ENCODE measurements around the gene FDXR.

Gene FDXR

DNA sequence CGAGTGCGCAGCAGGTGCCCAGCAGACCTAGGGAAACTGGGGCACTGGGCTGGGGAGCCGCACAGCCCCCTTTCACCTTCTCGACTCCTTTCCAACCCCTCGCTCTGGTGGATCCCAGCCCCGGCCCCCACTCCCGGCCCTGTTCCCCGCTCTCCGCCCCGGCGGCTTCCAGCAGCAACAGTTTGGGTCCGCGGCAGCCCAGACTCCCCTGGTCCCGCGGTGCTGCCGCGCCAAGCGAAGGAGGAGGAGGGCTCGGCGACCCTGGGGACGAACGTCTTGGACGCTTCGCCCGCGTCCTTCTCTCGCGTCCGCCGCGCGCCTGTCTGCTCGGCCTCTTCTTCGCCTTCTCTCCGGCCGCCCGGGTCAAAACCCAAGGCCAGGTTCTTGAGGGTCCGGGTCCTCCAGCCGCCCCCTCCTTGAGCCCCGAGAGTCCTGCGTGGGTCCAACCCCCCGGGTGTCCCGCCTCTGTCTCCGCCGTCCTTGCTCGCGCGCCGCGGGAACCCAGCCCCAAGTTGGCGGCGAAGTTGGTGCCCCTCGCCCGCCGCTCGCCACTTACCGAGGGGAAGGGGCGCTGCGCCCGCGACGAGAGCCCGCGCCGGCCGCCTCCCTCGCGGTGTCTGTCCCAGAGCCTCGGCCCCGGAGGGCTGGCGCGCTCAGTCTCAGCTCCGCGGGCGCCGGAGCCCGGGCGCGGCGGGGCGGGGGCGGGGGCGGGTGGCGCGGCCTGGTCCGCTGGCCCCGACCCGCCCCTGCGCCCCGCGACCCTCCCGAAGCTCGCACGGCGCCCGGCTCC is 11.7 kb downstream of the FDXR start:
- FAIRE-seq (no peak), DNase-seq (ENCODE audit: insufficient read length, low spot score) (no peak)

DNA sequence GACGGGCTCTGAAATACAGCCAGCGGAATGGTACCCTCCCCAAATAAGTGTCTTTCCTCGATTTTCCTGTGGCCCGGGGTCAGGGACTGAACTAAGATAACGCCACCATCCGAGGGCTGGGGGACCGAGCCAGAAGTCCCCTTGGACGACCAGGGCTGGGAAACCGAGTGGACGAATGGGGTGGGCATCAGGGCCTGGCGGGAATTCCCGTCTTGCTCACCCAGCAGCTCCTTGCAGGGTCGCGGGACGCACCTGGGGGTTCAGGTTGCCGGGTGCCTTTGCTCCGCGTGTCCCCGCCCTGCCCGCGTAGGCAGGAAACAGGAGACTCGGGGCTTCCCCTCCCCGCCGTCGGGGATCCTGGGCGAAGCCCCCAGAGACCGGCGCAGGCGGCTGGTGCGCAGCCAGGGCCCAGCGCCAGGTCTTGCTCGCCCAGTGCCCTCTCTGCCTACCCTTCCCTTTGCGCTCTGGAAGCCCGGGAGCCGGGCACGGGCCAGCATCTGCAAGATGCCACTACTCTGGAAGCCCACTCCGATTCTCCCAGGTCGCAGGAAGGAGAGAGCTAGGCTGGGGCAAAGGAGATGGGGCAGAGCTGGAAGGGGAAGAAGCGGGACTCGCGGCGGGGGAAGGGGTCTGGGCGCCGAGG is 12.4 kb downstream of the FDXR start:
- FAIRE-seq: no peak

DNA sequence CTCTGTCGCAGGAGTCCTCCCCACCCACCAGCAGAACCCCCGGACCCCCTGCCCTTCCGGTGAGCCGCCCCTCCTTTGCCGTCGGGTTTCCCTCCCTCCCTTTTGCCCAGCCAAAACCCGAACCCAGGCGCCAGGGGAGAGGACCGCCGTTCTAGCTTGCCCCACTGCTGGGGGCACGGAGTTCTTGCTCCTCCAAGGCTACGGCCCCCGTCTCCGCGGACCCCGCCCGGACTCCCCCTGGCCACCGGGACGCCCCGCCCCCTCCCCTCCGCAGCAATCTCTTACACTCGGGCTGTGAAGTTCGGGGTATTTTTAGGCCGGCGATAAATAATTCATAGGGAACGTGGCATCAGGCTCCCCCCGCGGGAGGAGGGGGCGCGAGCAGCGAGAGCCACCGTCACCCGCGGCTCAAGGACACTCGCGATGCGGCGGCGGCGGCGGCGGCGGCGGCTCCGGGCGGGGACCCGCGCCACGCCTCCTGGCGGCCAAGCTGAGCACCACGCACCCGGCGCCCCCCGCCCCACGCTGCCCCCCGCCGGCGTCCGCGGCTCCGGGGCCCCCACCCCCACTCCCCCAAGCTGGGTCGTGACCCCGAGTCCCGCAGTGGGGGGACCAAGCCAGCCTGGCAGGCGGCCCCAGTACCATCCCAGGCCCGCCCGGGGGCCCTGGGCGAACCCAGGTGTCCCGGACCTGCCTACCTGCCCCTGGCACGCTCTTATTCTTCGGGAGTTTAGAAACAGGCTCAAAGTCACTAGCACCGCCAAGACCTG is 13.2 kb downstream of the FDXR start, which contains the start of gene GRIN2C:
TSS of gene GRIN2C (minus strand) at position 427 of the 770 bp plus-strand sequence. CDS start 4,793 bp downstream, outside the sequence.
- peak; percentile 53 for DNase-seq (ENCODE audit: insufficient read length, low spot score)
- no peak for FAIRE-seq

More for the DNA sequence above, 12.4 kb downstream of the FDXR start:
- no peak for DNase-seq (ENCODE audit: insufficient read length, low spot score)

DNA sequence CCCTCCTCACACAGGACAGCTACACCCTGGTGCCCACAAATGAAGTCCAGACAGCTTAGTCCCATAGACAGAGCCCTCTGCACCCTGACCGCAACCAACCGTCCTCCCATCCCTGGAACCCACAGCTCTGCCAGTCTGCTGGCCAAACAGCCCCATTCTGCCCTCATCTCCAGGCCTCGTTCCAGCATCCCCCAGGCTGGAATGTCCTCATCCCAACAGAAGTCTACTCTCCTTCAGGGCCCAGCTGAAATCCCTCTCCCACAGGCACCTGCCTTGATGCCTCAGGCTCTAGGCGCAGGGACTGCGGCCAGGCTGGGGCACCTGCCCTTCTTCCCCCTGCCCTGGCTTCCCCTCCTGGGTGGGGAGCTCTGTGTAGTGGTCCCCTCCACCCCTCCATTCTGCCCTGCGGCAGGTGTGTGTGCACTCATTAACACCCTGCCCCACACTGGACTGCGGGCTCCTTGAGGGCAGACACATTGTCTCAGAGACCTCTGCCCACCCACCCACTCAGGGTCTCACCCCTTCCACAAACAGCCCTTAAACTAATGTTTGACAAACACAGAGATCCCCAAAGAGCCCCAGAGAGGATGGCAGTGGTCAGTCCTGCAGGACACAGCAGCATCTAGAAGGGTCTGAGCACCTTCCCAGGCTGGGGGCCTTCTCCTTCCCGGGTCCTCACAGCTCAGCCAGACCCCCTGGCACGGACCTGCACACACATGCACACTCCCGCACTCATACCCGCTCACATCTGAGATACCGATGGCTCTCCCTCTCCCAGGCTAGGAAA is 13.9 kb downstream of the FDXR start:
- DNase-seq (ENCODE audit: insufficient read length, low spot score) (no peak), FAIRE-seq (no peak)

DNA sequence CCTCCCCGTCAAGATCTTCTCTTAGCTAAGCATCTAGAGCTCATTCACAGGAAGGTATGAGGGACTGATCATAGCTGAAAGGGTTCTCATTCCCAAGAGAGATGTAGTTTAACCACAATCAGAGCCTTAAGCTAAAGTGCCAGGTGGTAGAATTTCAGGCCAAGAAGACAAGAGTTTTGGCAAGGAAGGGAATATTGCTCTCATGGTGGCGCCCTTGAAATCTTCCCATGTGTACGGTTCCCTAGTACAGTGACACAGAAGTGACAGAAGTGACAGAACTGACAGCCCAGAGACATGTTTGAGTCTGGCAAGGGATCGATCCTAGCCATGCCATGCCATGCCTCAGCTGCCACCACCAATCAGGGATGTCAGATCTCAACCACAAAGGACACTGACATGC is 15.6 kb downstream of the FDXR start:
- FAIRE-seq: no peak
- DNase-seq (ENCODE audit: insufficient read length, low spot score): no peak

DNA sequence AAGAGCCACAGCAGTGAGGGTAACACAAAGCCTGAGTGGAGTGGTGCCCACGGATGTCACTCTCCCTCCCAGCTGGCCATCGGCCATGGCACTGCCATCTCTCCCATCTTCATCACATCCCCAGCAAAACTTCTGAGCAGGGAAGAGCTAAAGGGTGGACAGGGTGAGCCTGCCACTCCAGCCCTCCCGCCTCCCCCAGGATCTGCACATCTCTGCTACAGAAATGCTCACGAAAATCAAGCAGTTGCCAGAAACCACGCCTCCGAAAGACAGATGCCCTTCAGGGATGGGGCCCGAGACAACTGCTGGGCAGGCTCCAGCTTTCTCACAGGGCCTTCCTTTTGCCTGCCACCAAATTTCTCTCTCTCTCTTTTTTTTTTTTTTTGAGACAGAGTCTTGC is 16.7 kb downstream of the FDXR start:
- FAIRE-seq (no peak), DNase-seq (ENCODE audit: insufficient read length, low spot score) (no peak)

DNA sequence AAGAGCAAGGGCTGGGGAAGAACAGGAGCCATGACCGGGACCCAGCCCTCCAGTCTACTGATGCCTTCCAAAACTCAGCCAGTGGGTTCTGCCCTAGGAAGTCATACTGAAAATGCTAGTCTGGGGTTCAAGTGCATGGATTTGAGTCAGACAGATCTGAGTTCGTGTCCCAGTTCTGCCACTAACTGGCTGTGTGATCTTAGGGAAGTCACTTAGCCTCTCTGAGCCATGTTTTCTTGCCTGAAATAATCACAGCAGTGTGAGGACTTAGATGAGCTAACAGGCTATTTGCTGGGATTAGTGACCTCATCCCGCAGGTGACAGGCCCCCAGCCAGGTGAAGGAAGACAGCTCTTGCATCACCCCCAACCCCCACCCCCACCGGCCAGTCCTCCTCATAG is 17.5 kb downstream of the FDXR start:
- FAIRE-seq (no peak), DNase-seq (ENCODE audit: insufficient read length, low spot score) (no peak)

DNA sequence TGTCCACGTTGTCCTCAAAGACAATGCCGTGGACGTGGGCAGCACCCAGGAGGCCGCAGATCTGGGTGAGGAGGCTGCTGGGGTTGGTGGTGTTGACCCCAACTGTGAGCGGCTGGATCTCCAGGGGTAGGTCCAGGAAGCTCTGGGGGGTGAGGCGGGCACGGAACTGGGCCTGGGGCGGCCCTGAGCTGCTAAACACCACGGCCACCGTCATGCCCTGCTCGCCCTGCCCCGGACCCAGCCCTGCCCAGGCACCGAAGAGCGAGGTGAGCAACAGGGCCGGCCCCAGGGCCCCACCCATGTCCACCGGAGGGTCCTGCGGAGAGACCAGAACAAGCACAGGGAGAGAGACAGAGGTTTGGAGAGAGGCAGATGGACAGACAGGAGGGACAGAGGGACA is 18.0 kb downstream of the FDXR start:
- FAIRE-seq: no peak

DNA sequence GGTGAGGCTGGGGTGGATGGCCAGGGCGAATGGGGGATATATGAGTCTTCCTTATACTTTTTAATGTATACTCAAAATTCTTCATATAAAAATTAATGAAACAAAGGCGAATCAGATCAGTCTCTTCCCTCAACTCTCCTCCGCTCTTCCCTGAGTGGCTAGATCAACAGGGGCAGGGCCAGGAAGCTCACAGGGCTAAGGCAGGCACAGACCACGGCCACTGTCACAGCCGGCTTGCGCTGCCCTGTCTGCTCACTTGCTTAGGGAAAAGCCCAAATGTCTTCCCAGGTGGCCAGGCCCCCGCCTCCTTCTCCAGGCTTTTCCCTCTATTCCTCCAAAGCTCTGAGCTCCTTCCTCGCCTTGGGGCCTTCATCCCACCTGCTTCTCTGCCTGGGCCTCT is 19.1 kb downstream of the FDXR start:
- DNase-seq (ENCODE audit: insufficient read length, low spot score) (no peak), FAIRE-seq (no peak)

More for the DNA sequence above, 18.0 kb downstream of the FDXR start:
- DNase-seq (ENCODE audit: insufficient read length, low spot score): no peak

DNA sequence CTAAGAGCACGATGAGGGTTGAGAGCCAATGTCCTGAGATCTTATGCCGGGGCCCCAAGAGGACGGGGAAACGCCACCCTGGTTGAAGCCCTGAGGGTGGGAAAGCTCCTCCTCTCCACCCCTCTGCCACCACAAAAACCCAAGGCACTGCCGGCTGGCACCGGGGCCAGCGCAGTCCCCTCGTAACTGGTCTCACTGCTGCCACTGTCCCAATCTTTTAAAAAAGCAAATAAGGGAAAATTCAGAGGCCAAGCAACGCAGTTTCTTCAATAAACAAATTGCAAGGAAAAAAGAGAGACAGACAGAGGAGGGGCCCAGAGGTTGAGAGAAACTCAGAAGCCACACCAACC is 19.8 kb downstream of the FDXR start:
- no peak for FAIRE-seq

DNA sequence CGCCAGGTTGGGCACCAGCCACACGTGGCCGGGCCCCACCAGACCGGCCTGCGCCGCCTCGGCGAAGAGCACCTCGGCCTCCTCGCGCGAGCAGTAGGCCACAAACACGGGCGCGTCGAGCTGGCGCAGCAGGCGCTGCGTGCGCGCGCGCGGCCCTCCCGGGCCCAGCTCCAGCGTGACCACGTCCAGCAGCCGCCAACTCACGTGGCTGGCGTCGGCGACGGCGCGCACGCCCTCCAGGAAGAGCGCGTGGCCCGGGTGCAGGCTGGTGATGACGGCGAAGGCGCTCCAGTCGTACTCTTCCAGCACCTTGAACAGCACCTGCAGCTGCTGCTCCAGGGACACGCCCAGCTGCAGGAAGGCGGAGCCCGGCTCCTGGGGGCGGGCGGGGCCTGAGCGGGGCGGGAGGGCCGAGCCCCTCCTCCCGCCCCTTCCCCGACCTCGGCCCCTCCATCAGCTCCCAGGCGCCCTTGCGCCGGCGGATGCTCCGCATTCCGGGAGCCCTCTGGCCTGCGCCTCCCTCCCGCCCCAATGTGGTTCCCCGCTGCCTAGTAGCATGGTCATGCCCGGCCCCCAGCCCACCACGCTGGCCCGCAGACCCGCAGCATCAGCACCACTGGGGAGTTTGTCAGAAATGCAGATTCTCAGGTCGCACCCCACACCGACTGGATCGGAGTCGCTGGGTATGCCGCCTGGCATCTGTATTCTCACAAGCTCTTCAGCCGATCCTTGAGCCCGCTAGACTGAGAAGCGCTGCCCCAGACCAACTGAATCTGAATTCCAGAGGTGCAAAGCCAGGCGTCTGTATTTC is 20.4 kb downstream of the FDXR start:
- DNase-seq (ENCODE audit: insufficient read length, low spot score) (peak; percentile 91), FAIRE-seq (no peak)

More for the DNA sequence above, 19.8 kb downstream of the FDXR start:
- DNase-seq (ENCODE audit: insufficient read length, low spot score): no peak

DNA sequence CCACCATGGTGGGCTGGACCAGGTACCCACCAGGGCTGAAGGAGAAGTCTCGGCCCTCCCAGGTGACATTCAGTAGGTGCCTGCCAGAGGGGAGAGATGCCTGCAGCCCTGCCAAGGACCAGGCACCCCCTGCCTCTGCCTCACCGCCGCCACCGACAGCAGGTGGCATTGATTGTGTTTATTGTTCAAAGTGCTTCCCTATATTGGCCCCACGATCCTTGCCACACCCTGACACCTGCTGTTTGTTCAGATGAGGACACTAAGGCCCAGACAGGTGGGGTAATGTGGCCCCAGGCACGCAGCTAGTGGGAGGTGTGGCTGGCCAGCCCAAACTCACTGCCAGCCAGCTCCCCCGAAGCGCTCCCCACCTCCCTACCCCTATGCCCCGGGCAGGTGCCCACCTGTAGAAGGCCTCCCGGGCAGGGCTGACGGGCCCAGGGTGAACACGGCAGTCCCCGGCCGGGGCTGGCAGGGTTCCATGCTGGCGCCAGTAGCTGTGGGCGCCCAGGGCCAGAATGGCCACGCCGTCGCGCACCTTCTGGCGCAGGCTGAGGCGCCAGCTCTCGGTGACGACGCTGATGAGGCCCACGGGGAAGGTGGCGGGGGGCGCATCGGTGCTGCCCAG is 21.1 kb downstream of the FDXR start:
- no peak for FAIRE-seq

DNA sequence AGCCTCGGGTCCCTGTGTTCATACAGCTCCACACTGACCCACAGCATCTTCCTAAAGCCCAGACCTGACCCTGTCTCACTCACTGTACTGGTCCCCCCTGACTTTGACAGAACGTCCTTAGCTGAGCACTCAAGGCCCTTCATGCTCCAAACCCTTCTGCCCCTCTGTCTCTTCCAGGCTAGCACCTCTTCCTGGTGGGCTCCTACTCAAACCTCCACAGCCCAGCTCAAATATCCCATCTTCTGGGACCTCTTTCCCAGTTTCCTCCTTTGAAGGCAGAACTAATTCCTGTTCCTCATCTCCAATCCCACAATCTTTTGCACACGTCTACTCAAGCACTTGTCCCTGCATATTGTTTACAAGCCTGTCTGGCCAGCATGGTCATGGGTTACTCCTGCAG is 21.9 kb downstream of the FDXR start:
- FAIRE-seq: no peak
- DNase-seq (ENCODE audit: insufficient read length, low spot score): no peak

More for the DNA sequence above, 21.1 kb downstream of the FDXR start:
- DNase-seq (ENCODE audit: insufficient read length, low spot score): no peak

DNA sequence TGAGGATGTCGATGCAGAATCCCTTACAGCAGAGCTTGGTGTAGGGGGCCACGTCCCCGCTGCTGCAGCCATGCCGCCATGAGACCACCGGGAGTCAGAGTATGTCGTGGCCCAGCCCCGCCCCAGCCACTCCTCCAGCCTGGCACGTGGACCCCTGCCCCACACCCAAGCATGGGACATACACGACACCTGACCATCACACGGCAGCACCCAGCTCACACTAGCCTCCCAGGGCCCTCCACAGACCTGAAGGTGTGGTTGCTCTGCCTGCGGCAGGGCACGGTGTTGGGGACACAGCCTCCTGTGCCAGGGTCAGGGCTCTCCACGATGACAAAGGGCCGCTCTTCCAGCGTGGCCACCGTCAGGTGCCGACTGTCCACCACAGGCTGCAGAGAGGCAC is 22.5 kb downstream of the FDXR start:
- FAIRE-seq: no peak
- no peak for DNase-seq (ENCODE audit: insufficient read length, low spot score)

DNA sequence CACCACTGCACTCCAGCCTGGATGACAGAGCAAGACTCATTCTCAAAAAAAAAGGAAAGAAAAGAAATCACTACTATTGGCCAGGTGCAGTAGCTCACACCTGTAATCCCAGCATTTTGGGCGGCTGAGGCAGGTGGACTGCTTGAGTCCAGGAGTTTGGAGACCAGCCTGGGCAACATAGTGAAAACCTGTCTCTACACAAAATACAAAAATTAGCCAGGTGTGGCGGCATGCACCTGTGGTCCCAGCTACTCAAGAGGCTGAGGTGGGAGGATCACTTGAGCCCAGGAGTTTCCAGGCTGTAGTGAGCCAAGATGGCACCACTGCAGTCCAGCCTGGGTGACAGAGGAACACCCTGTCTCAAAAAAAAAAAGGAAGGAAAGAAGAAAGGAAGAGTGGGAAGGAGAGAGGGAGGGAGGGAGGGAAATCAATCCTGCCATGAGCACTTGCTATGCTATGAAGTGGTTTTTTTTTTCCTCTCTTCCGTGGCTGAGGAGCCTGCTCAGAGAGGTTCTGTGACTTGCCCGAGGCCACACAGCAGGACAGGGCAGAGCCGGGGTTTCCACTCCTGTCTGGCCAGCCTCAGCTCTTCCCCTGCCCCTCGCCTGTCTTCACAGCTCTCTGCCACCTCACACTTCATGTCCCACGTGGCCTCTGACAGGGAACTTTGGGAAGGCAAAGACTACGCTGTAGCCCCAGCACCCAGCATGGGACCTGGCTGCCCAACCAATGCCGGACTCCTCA is 24.0 kb downstream of the FDXR start:
- FAIRE-seq (no peak), DNase-seq (ENCODE audit: insufficient read length, low spot score) (no peak)

DNA sequence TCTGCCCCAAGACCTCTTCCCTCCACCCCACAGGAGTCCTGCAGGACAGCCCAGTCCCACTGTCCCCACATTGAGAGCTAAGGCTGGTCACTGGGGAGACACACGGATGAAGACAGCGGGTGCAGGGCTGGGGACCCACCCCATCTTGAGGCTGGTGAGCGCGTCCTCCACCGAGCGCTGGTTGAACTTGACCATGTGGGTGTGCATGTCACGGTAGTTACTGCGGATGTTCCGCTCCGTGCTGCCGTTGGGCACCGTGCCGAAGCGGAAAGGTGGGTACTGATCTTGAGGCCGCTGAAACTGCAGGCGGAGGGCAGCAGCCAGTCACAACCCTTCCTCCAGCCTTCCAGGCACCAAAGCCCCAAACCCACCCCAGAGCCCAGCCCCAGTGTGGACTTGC is 26.2 kb downstream of the FDXR start:
- FAIRE-seq (no peak), DNase-seq (ENCODE audit: insufficient read length, low spot score) (no peak)

DNA sequence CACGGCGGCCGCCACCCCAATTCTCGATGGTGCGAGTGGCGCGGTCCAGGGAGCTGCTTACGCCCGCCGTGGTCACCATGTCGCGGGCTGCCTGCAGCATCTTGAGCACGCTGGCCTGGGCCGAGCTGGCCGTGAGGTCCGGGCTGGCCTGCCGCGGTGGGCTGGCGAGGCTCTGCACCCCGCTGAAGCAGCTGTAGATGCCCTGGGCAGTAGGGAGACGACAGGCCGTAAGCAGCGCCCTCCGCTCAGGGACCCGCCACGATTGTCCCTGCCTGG is 29.5 kb downstream of the FDXR start:
- no peak for FAIRE-seq
- no peak for DNase-seq (ENCODE audit: insufficient read length, low spot score)

DNA sequence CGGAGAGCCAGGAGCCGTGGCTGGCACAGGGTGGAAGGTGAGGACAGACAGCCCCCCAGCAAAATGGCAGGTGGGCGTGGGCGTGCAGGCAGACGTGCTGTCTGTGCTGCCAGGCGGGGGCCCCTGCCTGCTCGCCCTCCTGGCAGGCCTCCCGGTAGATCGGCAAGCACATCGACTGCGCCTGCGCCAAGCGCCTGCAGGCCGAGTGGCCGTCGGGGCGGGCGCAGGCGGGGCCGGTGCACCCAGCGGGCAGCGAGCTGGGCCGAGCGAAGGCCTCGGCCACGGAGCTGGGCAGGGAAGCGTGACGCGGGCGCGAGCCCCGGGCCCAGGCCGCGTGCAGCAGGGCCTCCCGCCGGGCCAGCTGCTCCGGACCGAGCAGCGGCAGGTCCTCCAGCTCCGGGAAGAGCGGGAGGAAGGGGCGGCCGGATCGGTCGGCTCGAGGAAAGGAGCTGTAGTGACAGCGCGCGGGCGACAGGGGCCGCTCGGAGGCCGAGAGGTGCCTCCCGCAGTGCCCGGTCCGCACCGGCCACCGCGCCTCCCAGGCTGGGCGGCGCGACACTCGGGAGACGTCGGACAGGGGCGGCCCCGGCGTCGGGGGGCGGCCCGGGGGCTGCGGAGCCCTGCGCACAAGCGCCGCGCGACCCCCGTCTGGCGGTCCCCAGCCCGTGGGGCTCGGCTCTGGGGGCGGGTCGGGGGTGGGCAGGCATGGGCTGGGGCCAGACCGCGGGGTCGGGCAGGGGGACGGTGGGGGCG is 30.0 kb downstream of the FDXR start:
- DNase-seq (ENCODE audit: insufficient read length, low spot score): peak; percentile 67
- FAIRE-seq: no peak

Data from GM19239 (cell line).